ENCODE measurements around the gene GFPT2.

Gene GFPT2

GRCh38 chr5:180358179-180358578 is 5.0 kb upstream of the GFPT2 start:
- ChIA-PET CTCF (interaction anchor here (1.4 kb wide), 1 partner anchor 30 kb away, joined by 5 read pairs; no protein-coding TSS in a partner anchor), POLR2A (interaction anchor here (0.6 kb wide), 1 partner anchor 487 kb away, joined by 3 read pairs; no protein-coding TSS in a partner anchor)
- Histone ChIP-seq H3K4me3 (ENCODE audit: low read depth, low read length) (no peak overlapping the region), H3K27ac (ENCODE audit: extremely low read depth, low read depth, low read length) (no peak overlapping the region), H3K9me3 (ENCODE audit: control insufficient read depth, insufficient read depth, low read depth, low read length) (no peaks in the 10 kb centered on the region), H3K36me3 (ENCODE audit: control insufficient read depth in 2 of 2, insufficient read depth in 1 of 2, low read length in 2 of 2) (no peaks in the 10 kb centered on the region), H3K4me1 (ENCODE audit: control insufficient read depth, insufficient read depth, low read length) (no peaks in the 10 kb centered on the region)
- TF ChIP-seq ZNF585B (tag by site-specific recombination; IDR thresholded peaks at IDR 0.05): no peak
- TF ChIP-seq PRDM6 (tag by site-specific recombination; IDR thresholded peaks at IDR 0.05): no peak
- no peak for TF ChIP-seq ZNF510 (tag by site-specific recombination; IDR thresholded peaks at IDR 0.05; ENCODE audit: insufficient replicate concordance)
- TF ChIP-seq FEZF1 (tag by site-specific recombination; IDR thresholded peaks at IDR 0.05): no peak
- TF ChIP-seq ZNF37A (tag by site-specific recombination; IDR thresholded peaks at IDR 0.05): no peak
- no peak for TF ChIP-seq ZNF645 (tag by site-specific recombination; IDR thresholded peaks at IDR 0.05)
- no peak for TF ChIP-seq OSR2 (tag by site-specific recombination; IDR thresholded peaks at IDR 0.05)
- TF ChIP-seq ZNF138 (tag by site-specific recombination; IDR thresholded peaks at IDR 0.05; ENCODE audit: borderline replicate concordance): no peak
- TF ChIP-seq ZBTB10 (tag by site-specific recombination; IDR thresholded peaks at IDR 0.05): no peak
- TF ChIP-seq PRDM10 (tag by site-specific recombination; IDR thresholded peaks at IDR 0.05): no peak
- no peak for TF ChIP-seq GFI1B (tag by site-specific recombination; IDR thresholded peaks at IDR 0.05)
- TF ChIP-seq KLF17 (tag by site-specific recombination; IDR thresholded peaks at IDR 0.05): no peak
- TF ChIP-seq ZNF223 (tag by site-specific recombination; IDR thresholded peaks at IDR 0.05): no peak

- ChIA-PET POLR2A (no interaction called here), CTCF (interaction anchor here (0.8 kb wide), 1 partner anchor 26 kb away, joined by 3 read pairs; no protein-coding TSS in a partner anchor)
- peaks cover 0 to 4% of the 10 kb centered on the region in 2 experiments; a peak in 1 of 3 replicates for H3K36me3 ChIP-seq (ENCODE audit: control insufficient read depth in 2 of 2, insufficient read depth in 1 of 2, low read length in 2 of 2)
- H3K27ac ChIP-seq (ENCODE audit: extremely low read depth, low read depth, low read length): no peak overlapping the region
- no peaks in the 10 kb centered on the region for H3K9me3 ChIP-seq (ENCODE audit: control insufficient read depth, insufficient read depth, low read depth, low read length)
- H3K4me3 ChIP-seq (ENCODE audit: low read depth, low read length): no peak overlapping the region
- H3K4me1 ChIP-seq (ENCODE audit: control insufficient read depth, insufficient read depth, low read length): peaks cover 2% of the 10 kb centered on the region; the same call in 1 of the 2 replicates
- TF ChIP-seq ZBTB21 (tag by site-specific recombination; IDR thresholded peaks at IDR 0.05) (no peak), TSHZ1 (tag by site-specific recombination; IDR thresholded peaks at IDR 0.05; ENCODE audit: borderline replicate concordance) (no peak), SP2 (tag by site-specific recombination; IDR thresholded peaks at IDR 0.05) (no peak), ZNF354C (tag by site-specific recombination; IDR thresholded peaks at IDR 0.05; ENCODE audit: borderline replicate concordance, low read depth) (no peak), ZNF558 (tag by site-specific recombination; IDR thresholded peaks at IDR 0.05) (no peak), BCL11A (tag by site-specific recombination; IDR thresholded peaks at IDR 0.05; ENCODE audit: low read depth) (no peak), ZNF184 (tag by site-specific recombination; IDR thresholded peaks at IDR 0.05) (no peak)
These were observed 1.8 kb upstream of the GFPT2 start for GRCh38 chr5:180354966-180355365.

All from HEK293 (cell line).